ENCODE measurements around the gene TCAF2. TPM values are rescaled to one million over a fixed set of nuclear protein-coding genes. Genes with fewer than 3 reads are reported as not detected.
"Not testable (repeated sequence)": the region's sequence is repeated elsewhere in the genome, so short reads cannot be mapped to it uniquely, and the experiment has no call there.

The TCAF2 gene
- 1 to 10 TPM in 1 of 2 donors, under 1 TPM in 1; 0.19 to 2.3 TPM for total RNA-seq
- 1 to 10 TPM in 1 of 2 donors, under 1 TPM in 1; 0.71 to 3.3 TPM for polyA plus RNA-seq

- no CpG with 5 or more reads among the region's 38 CpGs for WGBS
- DNase-seq (ENCODE audit: low spot score); H3K27ac ChIP-seq (ENCODE audit: low read depth in 1 of 2, low read length in 2 of 2); H3K36me3 ChIP-seq (ENCODE audit: control insufficient read depth in 4 of 4, insufficient read depth in 3 of 4, low read depth in 1 of 4, low read length in 3 of 4); H3K4me3 ChIP-seq (ENCODE audit: low read depth in 1 of 3, low read length in 3 of 3); H3K9me3 ChIP-seq (ENCODE audit: control insufficient read depth in 4 of 4, low read length in 3 of 4); H3K27me3 ChIP-seq (ENCODE audit: control insufficient read depth in 4 of 4, insufficient read depth in 4 of 4, low read length in 3 of 4); H3K4me1 ChIP-seq (ENCODE audit: control insufficient read depth in 4 of 4, insufficient read depth in 4 of 4, low read length in 3 of 4); H3K9ac ChIP-seq (ENCODE audit: low read depth in 1 of 2, low read length in 2 of 2): not testable (repeated sequence)
Measured at GRCh38 chr7:143620646-143621045, at the start of gene TCAF2. TSS of gene TCAF2 (plus strand) at chr7:143620974.

GRCh38 chr7:143571501-143571900 lies 49.3 kb upstream of the TCAF2 start, which contains the start of gene CTAGE15:
TSS of gene CTAGE15 (plus strand) at chr7:143571801. CDS start at chr7:143571818, 17 bp downstream.
- H3K9ac ChIP-seq (ENCODE audit: low read depth in 1 of 2, low read length in 2 of 2); DNase-seq (ENCODE audit: low spot score); H3K9me3 ChIP-seq (ENCODE audit: control insufficient read depth in 4 of 4, low read length in 3 of 4); H3K4me3 ChIP-seq (ENCODE audit: low read depth in 1 of 3, low read length in 3 of 3); H3K4me1 ChIP-seq (ENCODE audit: control insufficient read depth in 4 of 4, insufficient read depth in 4 of 4, low read length in 3 of 4); H3K27ac ChIP-seq (ENCODE audit: low read depth in 1 of 2, low read length in 2 of 2); H3K27me3 ChIP-seq (ENCODE audit: control insufficient read depth in 4 of 4, insufficient read depth in 4 of 4, low read length in 3 of 4); H3K36me3 ChIP-seq (ENCODE audit: control insufficient read depth in 4 of 4, insufficient read depth in 3 of 4, low read depth in 1 of 4, low read length in 3 of 4): not testable (repeated sequence)
- WGBS = no CpG with 5 or more reads among the region's 20 CpGs

- H3K9me3 ChIP-seq (ENCODE audit: control insufficient read depth in 4 of 4, low read length in 3 of 4); H3K27ac ChIP-seq (ENCODE audit: low read depth in 1 of 2, low read length in 2 of 2); H3K27me3 ChIP-seq (ENCODE audit: control insufficient read depth in 4 of 4, insufficient read depth in 4 of 4, low read length in 3 of 4); H3K36me3 ChIP-seq (ENCODE audit: control insufficient read depth in 4 of 4, insufficient read depth in 3 of 4, low read depth in 1 of 4, low read length in 3 of 4); H3K4me1 ChIP-seq (ENCODE audit: control insufficient read depth in 4 of 4, insufficient read depth in 4 of 4, low read length in 3 of 4); H3K9ac ChIP-seq (ENCODE audit: low read depth in 1 of 2, low read length in 2 of 2); H3K4me3 ChIP-seq (ENCODE audit: low read depth in 1 of 3, low read length in 3 of 3); DNase-seq (ENCODE audit: low spot score): not testable (repeated sequence)
- WGBS = 98% methylated on average over 2 of the region's 3 CpGs
Measured at GRCh38 chr7:143588183-143588582, 32.6 kb upstream of the TCAF2 start.

GRCh38 chr7:143589897-143590296 lies 30.9 kb upstream of the TCAF2 start:
- not testable (repeated sequence) for H3K36me3 ChIP-seq (ENCODE audit: control insufficient read depth in 4 of 4, insufficient read depth in 3 of 4, low read depth in 1 of 4, low read length in 3 of 4); H3K27me3 ChIP-seq (ENCODE audit: control insufficient read depth in 4 of 4, insufficient read depth in 4 of 4, low read length in 3 of 4); H3K27ac ChIP-seq (ENCODE audit: low read depth in 1 of 2, low read length in 2 of 2); H3K4me1 ChIP-seq (ENCODE audit: control insufficient read depth in 4 of 4, insufficient read depth in 4 of 4, low read length in 3 of 4); H3K4me3 ChIP-seq (ENCODE audit: low read depth in 1 of 3, low read length in 3 of 3); DNase-seq (ENCODE audit: low spot score); H3K9ac ChIP-seq (ENCODE audit: low read depth in 1 of 2, low read length in 2 of 2); H3K9me3 ChIP-seq (ENCODE audit: control insufficient read depth in 4 of 4, low read length in 3 of 4)

GRCh38 chr7:143598086-143598485 lies 22.7 kb upstream of the TCAF2 start:
- not testable (repeated sequence) for H3K9me3 ChIP-seq (ENCODE audit: control insufficient read depth in 4 of 4, low read length in 3 of 4); DNase-seq (ENCODE audit: low spot score); H3K9ac ChIP-seq (ENCODE audit: low read depth in 1 of 2, low read length in 2 of 2); H3K4me1 ChIP-seq (ENCODE audit: control insufficient read depth in 4 of 4, insufficient read depth in 4 of 4, low read length in 3 of 4); H3K4me3 ChIP-seq (ENCODE audit: low read depth in 1 of 3, low read length in 3 of 3); H3K27ac ChIP-seq (ENCODE audit: low read depth in 1 of 2, low read length in 2 of 2); H3K36me3 ChIP-seq (ENCODE audit: control insufficient read depth in 4 of 4, insufficient read depth in 3 of 4, low read depth in 1 of 4, low read length in 3 of 4); H3K27me3 ChIP-seq (ENCODE audit: control insufficient read depth in 4 of 4, insufficient read depth in 4 of 4, low read length in 3 of 4)
- WGBS = 95% methylated on average over 4 of the region's 11 CpGs

GRCh38 chr7:143603549-143603948 lies 17.2 kb upstream of the TCAF2 start:
- not testable (repeated sequence) for H3K9ac ChIP-seq (ENCODE audit: low read depth in 1 of 2, low read length in 2 of 2); H3K27ac ChIP-seq (ENCODE audit: low read depth in 1 of 2, low read length in 2 of 2); H3K36me3 ChIP-seq (ENCODE audit: control insufficient read depth in 4 of 4, insufficient read depth in 3 of 4, low read depth in 1 of 4, low read length in 3 of 4); H3K4me1 ChIP-seq (ENCODE audit: control insufficient read depth in 4 of 4, insufficient read depth in 4 of 4, low read length in 3 of 4); H3K9me3 ChIP-seq (ENCODE audit: control insufficient read depth in 4 of 4, low read length in 3 of 4); H3K27me3 ChIP-seq (ENCODE audit: control insufficient read depth in 4 of 4, insufficient read depth in 4 of 4, low read length in 3 of 4); H3K4me3 ChIP-seq (ENCODE audit: low read depth in 1 of 3, low read length in 3 of 3); DNase-seq (ENCODE audit: low spot score)
- no CpG with 5 or more reads among the region's 2 CpGs for WGBS

- not testable (repeated sequence) for H3K9ac ChIP-seq (ENCODE audit: low read depth in 1 of 2, low read length in 2 of 2); DNase-seq (ENCODE audit: low spot score); H3K9me3 ChIP-seq (ENCODE audit: control insufficient read depth in 4 of 4, low read length in 3 of 4); H3K36me3 ChIP-seq (ENCODE audit: control insufficient read depth in 4 of 4, insufficient read depth in 3 of 4, low read depth in 1 of 4, low read length in 3 of 4); H3K4me1 ChIP-seq (ENCODE audit: control insufficient read depth in 4 of 4, insufficient read depth in 4 of 4, low read length in 3 of 4); H3K27me3 ChIP-seq (ENCODE audit: control insufficient read depth in 4 of 4, insufficient read depth in 4 of 4, low read length in 3 of 4); H3K4me3 ChIP-seq (ENCODE audit: low read depth in 1 of 3, low read length in 3 of 3); H3K27ac ChIP-seq (ENCODE audit: low read depth in 1 of 2, low read length in 2 of 2)
- no CpG with 5 or more reads among the region's 1 CpG for WGBS
Measured at GRCh38 chr7:143606088-143606487, 14.7 kb upstream of the TCAF2 start.

- 80% methylated on average over 3 of the region's 6 CpGs for WGBS
Measured at GRCh38 chr7:143615545-143615944, 5.2 kb upstream of the TCAF2 start.

GRCh38 chr7:143617204-143617603 lies 3.6 kb upstream of the TCAF2 start:
- not testable (repeated sequence) for H3K4me3 ChIP-seq (ENCODE audit: low read depth in 1 of 3, low read length in 3 of 3); H3K36me3 ChIP-seq (ENCODE audit: control insufficient read depth in 4 of 4, insufficient read depth in 3 of 4, low read depth in 1 of 4, low read length in 3 of 4); DNase-seq (ENCODE audit: low spot score); H3K9me3 ChIP-seq (ENCODE audit: control insufficient read depth in 4 of 4, low read length in 3 of 4); H3K27ac ChIP-seq (ENCODE audit: low read depth in 1 of 2, low read length in 2 of 2); H3K27me3 ChIP-seq (ENCODE audit: control insufficient read depth in 4 of 4, insufficient read depth in 4 of 4, low read length in 3 of 4); H3K4me1 ChIP-seq (ENCODE audit: control insufficient read depth in 4 of 4, insufficient read depth in 4 of 4, low read length in 3 of 4); H3K9ac ChIP-seq (ENCODE audit: low read depth in 1 of 2, low read length in 2 of 2)
- WGBS = no CpG with 5 or more reads among the region's 1 CpG

More at GRCh38 chr7:143615545-143615944, 5.2 kb upstream of the TCAF2 start:
- H3K4me1 ChIP-seq (ENCODE audit: control insufficient read depth in 4 of 4, insufficient read depth in 4 of 4, low read length in 3 of 4); H3K9me3 ChIP-seq (ENCODE audit: control insufficient read depth in 4 of 4, low read length in 3 of 4); H3K36me3 ChIP-seq (ENCODE audit: control insufficient read depth in 4 of 4, insufficient read depth in 3 of 4, low read depth in 1 of 4, low read length in 3 of 4); DNase-seq (ENCODE audit: low spot score); H3K4me3 ChIP-seq (ENCODE audit: low read depth in 1 of 3, low read length in 3 of 3); H3K9ac ChIP-seq (ENCODE audit: low read depth in 1 of 2, low read length in 2 of 2); H3K27ac ChIP-seq (ENCODE audit: low read depth in 1 of 2, low read length in 2 of 2); H3K27me3 ChIP-seq (ENCODE audit: control insufficient read depth in 4 of 4, insufficient read depth in 4 of 4, low read length in 3 of 4): not testable (repeated sequence)

Measured in liver (tissue), 9 donors.